ENCODE measurements around the gene MMP20.

- TF ChIP-seq CTCF (IDR thresholded peaks at IDR 0.05) = no peak
- TF ChIP-seq TAF1 (IDR thresholded peaks at IDR 0.05; ENCODE audit: borderline replicate concordance, low read depth, low read length) = no peak
- no peak for TF ChIP-seq RCOR1 (IDR thresholded peaks at IDR 0.05; ENCODE audit: low read length)
Measured at GRCh38 chr11:102633385-102634026, 8.4 kb upstream of the MMP20 start.

All from SK-N-SH (cell line).